Mammary microvascular endothelial cell (primary cell): ENCODE results near the gene SH3BP1. TPM values are rescaled to one million over a fixed set of nuclear protein-coding genes. Genes with fewer than 3 reads are reported as not detected.

ENCODE experiments used
- total RNA-seq: library from RNA; depleted of rRNA; stranded (reverse); fragments of >200 nt; gene quantifications from 2 replicates; pipeline ENCODE4 v1.2.3, GENCODE V29; 2015

Gene SH3BP1, protein sequence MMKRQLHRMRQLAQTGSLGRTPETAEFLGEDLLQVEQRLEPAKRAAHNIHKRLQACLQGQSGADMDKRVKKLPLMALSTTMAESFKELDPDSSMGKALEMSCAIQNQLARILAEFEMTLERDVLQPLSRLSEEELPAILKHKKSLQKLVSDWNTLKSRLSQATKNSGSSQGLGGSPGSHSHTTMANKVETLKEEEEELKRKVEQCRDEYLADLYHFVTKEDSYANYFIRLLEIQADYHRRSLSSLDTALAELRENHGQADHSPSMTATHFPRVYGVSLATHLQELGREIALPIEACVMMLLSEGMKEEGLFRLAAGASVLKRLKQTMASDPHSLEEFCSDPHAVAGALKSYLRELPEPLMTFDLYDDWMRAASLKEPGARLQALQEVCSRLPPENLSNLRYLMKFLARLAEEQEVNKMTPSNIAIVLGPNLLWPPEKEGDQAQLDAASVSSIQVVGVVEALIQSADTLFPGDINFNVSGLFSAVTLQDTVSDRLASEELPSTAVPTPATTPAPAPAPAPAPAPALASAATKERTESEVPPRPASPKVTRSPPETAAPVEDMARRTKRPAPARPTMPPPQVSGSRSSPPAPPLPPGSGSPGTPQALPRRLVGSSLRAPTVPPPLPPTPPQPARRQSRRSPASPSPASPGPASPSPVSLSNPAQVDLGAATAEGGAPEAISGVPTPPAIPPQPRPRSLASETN
- 0.59 and 0.93 TPM in 2 replicates for total RNA-seq

GRCh38 chr22:37639070-37639760, at the start of gene SH3BP1:
TSS of gene SH3BP1 (plus strand) at chr22:37639669. CDS start at chr22:37639788, 119 bp downstream.

GRCh38 chr22:37608477-37609239, 30.8 kb upstream of the SH3BP1 start, which contains the start of gene GGA1:
TSS of gene GGA1 (plus strand) at chr22:37608834. CDS start at chr22:37608861, 27 bp downstream.

DNA sequence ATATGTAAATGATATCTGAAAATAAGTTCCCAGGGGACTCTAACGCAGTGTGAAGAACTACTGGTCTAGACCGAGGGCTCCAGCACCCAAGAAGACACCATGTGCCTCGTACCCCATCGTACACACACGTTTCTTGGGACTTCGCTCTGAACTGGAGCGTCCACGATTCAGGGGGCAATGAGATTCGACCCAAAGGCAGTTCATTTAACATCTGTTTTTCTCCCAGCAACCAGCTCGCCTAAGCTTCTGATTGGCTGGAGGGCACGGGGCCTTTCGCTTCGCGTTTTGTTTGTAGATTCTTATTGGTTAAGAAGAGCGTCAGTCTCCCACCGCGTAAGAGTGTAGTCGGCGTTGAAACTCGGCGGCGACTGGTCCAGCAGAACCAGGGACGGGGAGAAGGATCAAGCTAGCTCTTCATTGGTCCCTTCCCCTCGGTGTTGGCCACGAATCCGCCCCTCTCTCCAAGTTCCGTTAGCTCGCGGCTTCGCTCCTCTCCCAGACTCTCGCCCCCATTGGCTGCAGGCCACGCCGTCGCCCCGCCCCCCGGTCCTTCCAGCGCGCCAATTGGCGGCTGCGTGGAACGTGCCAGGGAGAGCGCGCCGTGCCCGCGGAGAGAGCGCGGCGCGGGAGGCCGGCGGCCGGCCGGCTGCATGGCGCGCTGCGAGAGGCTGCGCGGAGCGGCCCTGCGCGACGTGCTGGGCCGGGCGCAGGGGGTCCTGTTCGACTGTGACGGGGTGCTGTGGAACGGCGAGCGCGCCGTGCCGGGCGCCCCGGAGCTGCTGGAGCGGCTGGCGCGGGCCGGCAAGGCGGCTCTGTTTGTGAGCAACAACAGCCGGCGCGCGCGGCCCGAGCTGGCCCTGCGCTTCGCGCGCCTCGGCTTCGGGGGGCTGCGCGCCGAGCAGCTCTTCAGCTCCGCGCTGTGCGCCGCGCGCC, 18.9 kb downstream of the SH3BP1 start, which contains the start of gene PDXP:
TSS of gene PDXP (plus strand) at position 591 of the 933 bp plus-strand sequence. CDS start at position 651, 60 bp downstream.

GRCh38 chr22:37674951-37675929, 35.8 kb downstream of the SH3BP1 start, which contains the start of gene LGALS1:
TSS of gene LGALS1 (plus strand) at chr22:37675636. CDS start at chr22:37675703, 67 bp downstream.

GRCh38 chr22:37686002-37686982, 46.8 kb downstream of the SH3BP1 start, which contains the start of gene NOL12:
TSS of gene NOL12 (plus strand) at chr22:37686343. CDS start at chr22:37686393, 50 bp downstream.

GRCh38 chr22:37696657-37697537, 57.4 kb downstream of the SH3BP1 start, which contains the start of gene TRIOBP:
TSS of gene TRIOBP (plus strand) at chr22:37697048. CDS start at chr22:37701366, 4,318 bp downstream.

Other genes with a start within 250 kb of the SH3BP1 start
- gene ELFN2, start 212.2 kb upstream of the SH3BP1 start, total RNA-seq: 0.30 and 0.40 TPM in 2 replicates
- 147 and 154 TPM in 2 replicates for gene MFNG, start 153.3 kb upstream of the SH3BP1 start, total RNA-seq
- 35.2 and 36.6 TPM in 2 replicates for gene CARD10, start 120.3 kb upstream of the SH3BP1 start, total RNA-seq
- gene CDC42EP1, start 79.2 kb upstream of the SH3BP1 start, total RNA-seq: 79.8 and 81.1 TPM in 2 replicates
- gene LGALS2, start 59.6 kb upstream of the SH3BP1 start, total RNA-seq: not detected in 2 replicates
- 34.7 and 37.1 TPM in 2 replicates for gene GGA1, start 30.8 kb upstream of the SH3BP1 start, total RNA-seq
- 12.6 and 12.8 TPM in 2 replicates for gene PDXP, start 19.1 kb downstream of the SH3BP1 start, total RNA-seq
- gene LGALS1, start 36.0 kb downstream of the SH3BP1 start, total RNA-seq: 9,481 and 10,312 TPM in 2 replicates
- 48.0 and 60.5 TPM in 2 replicates for gene NOL12, start 46.7 kb downstream of the SH3BP1 start, total RNA-seq
- 160 and 164 TPM in 2 replicates for gene TRIOBP, start 57.4 kb downstream of the SH3BP1 start, total RNA-seq
- 21.4 and 25.4 TPM in 2 replicates for gene GCAT, start 168.3 kb downstream of the SH3BP1 start, total RNA-seq
- not detected in 2 replicates for gene GALR3, start 183.7 kb downstream of the SH3BP1 start, total RNA-seq
- gene ANKRD54, start 204.7 kb downstream of the SH3BP1 start, total RNA-seq: 53.6 and 56.5 TPM in 2 replicates
- gene EIF3L, start 209.8 kb downstream of the SH3BP1 start, total RNA-seq: 325 and 326 TPM in 2 replicates